Stimulated activated CD8-positive, alpha-beta memory T cell treated with anti-CD3 and anti-CD28 coated beads, Interleukin-4, amount 100 ng/mL, for 4 hours (primary cell): ENCODE results near the gene MREG.
"Not testable (repeated sequence)": the region's sequence is repeated elsewhere in the genome, so short reads cannot be mapped to it uniquely, and the experiment has no call there.

Experiments used
- DNase-seq, 2 donors: peaks; one replicate each; pipeline ENCODE4 v3.0.0-alpha.2; 2020; ENCODE audit warnings: low read depth in 2 of 2, low spot score in 1 of 2

Gene MREG

GRCh38 chr2:216021768-216022565 lies 8.6 kb upstream of the MREG start:
- DNase-seq = no peak

GRCh38 chr2:216018709-216019108 lies 5.4 kb upstream of the MREG start:
- DNase-seq = no peak

GRCh38 chr2:216017365-216017764 lies 4.0 kb upstream of the MREG start:
- DNase-seq = no peak

- no peak for DNase-seq
Observed at GRCh38 chr2:216016581-216016980, 3.2 kb upstream of the MREG start.

- DNase-seq = no peak
Observed at GRCh38 chr2:216015722-216016464, 2.5 kb upstream of the MREG start.

- no peak for DNase-seq
Observed at GRCh38 chr2:216014986-216015385, 1.6 kb upstream of the MREG start.

GRCh38 chr2:216014006-216014405 lies 655 bp upstream of the MREG start:
- no peak for DNase-seq

- DNase-seq = no peak
Observed at GRCh38 chr2:216012830-216013079, 596 bp downstream of the MREG start.

GRCh38 chr2:216012133-216012829 lies 1.1 kb downstream of the MREG start:
- DNase-seq = no peak

- not testable (repeated sequence) for DNase-seq
Observed at GRCh38 chr2:216009215-216009614, 4.1 kb downstream of the MREG start.

- DNase-seq = no peak
Observed at GRCh38 chr2:216008387-216008786, 5.0 kb downstream of the MREG start.

- DNase-seq = no peak
Observed at GRCh38 chr2:216006164-216006663, 7.1 kb downstream of the MREG start.

GRCh38 chr2:216004697-216005283 lies 8.6 kb downstream of the MREG start:
- DNase-seq = no peak

- DNase-seq = no peak
Observed at GRCh38 chr2:216003876-216004696, 9.3 kb downstream of the MREG start.

GRCh38 chr2:216002693-216003092 lies 10.7 kb downstream of the MREG start:
- DNase-seq = no peak

- DNase-seq = no peak
Observed at GRCh38 chr2:216002101-216002678, 11.2 kb downstream of the MREG start.

GRCh38 chr2:216001216-216002100 lies 11.9 kb downstream of the MREG start:
- DNase-seq = no peak

GRCh38 chr2:215998636-215999035 lies 14.7 kb downstream of the MREG start:
- no peak for DNase-seq

GRCh38 chr2:215997219-215997618 lies 16.1 kb downstream of the MREG start:
- no peak for DNase-seq
